Activated CD4-positive, CD25-positive, alpha-beta regulatory T cell treated with anti-CD3 and anti-CD28 coated beads, Interleukin-2, amount 50 U/mL, for 24 hours (primary cell): ENCODE data around the gene PIGL.

Source experiments
- ATAC-seq, 2 donors: fragments of 150-1000 bp; cut with Tn5 transposase; one replicate each; pipeline ENCODE4 v1.10.0; 2021; ENCODE audit warnings: mild to moderate bottlenecking in 1 of 2, moderate library complexity in 1 of 2

PIGL gene

DNA sequence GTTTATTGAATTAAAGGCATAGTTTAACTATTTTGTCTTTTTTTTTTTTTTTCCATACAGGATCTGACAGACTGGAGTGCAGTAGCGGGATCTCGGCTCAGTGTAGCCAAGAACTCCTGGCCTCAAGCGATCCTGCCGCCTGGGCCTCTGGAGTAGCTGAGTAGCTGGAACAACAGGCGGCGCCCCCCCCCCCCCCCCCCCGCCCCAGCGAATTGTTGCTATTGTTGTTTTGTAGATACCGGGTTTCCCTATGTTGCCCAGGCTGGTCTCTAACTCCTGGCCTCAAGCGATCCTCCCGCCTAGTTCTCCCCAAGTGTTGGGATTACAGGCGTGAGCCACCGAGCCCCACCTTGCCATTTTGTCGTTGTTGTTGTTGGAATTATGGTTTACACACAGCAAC is 137.6 kb downstream of the PIGL start:
- ATAC-seq: no peak

- ATAC-seq: no peak
Measured at GRCh38 chr17:16358394-16358793, 141.4 kb downstream of the PIGL start.

DNA sequence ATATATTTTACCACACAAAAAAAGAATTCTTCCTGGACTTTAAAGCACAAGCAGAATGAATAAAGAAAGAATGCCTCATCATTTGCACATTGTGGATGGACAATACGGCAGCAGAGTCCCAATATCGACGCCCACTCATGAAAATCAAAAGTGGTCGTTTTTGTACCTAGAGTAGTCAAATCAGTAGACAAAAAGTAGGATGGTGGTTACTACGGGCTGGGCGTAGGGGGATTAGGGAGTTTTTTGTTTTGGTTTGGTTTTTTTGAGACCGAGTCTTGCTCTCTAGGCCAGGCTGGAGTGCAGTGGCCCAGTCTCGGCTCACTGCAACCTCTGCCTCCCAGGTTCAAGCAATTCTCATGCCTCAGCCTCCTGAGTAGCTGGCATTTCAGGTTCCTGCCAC is 144.9 kb downstream of the PIGL start:
- no peak for ATAC-seq

GRCh38 chr17:16363749-16364536 is 146.9 kb downstream of the PIGL start:
- peak; percentile 88 to 94 for ATAC-seq

DNA sequence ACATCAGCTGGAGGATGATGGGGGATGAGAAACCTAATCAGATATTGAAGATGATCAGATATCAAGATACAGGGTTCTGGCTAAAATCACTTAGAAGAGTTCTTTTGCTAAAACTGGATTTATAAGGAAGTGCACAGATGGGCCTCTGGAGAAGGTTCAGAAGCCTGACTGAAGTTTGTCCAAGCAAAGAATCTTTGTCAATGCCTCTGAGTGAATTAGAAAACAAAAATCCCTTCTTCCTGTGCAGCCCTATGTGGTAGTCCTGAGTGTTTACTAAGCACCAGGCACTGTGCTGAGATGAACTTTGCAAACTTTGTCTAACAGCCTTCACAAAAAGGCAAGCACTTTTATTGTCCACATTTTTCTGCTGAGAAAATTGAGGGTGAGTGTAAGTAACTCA is 147.6 kb downstream of the PIGL start:
- no peak for ATAC-seq

DNA sequence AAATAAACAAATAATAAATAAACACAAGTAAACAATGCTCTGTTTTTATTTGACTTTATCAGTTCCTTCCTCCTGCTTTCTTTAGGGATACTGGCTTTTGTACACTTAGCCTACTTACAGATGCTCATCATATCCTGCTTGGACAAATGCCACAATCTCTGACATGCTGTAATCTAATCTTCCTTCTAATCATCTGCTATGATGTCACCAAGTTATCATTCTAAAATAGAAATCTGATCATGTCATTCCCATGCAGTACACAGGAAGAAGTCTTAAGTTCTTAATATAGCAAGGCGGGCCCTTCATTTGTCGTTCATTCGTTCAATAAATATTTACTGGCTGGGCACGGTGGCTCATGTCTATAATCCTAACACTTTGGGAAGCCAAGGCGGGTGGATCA is 154.7 kb downstream of the PIGL start:
- ATAC-seq: no peak

- ATAC-seq: no peak
Measured at GRCh38 chr17:16374146-16374938, 157.3 kb downstream of the PIGL start.
